HL-60 (cell line): ENCODE measurements around the gene CRELD2.

Source experiments
- DNase-seq, 2 experiments: peaks; one replicate each; pipeline ENCODE4 v3.0.0-alpha.2; 2010 to 2020; ENCODE audit warnings: low read depth in 1 of 2, low spot score in 1 of 2
- H3K27ac ChIP-seq: fragments of 250-450 bp; sonication (Bioruptor Pico); replicated peaks from 2 replicates; pipeline ENCODE4 v1.5.1; 2020; ENCODE audit warnings: mild to moderate bottlenecking, moderate library complexity
- H3K27me3 ChIP-seq: fragments of 250-450 bp; sonication (Bioruptor Pico); 2 replicates; pipeline ENCODE4 v1.5.1; 2021; ENCODE audit warnings: mild to moderate bottlenecking, moderate library complexity; ENCODE audit not compliant: insufficient read depth, poor library complexity, severe bottlenecking
- H3K4me3 ChIP-seq: replicated peaks from 2 replicates; pipeline ENCODE4 v1.5.1; 2011; ENCODE audit warnings: mild to moderate bottlenecking, control low read depth, low read length; ENCODE audit not compliant: insufficient read depth
- CTCF ChIP-seq: IDR thresholded peaks from one replicate; pipeline ENCODE4 v1.5.1; 2011; ENCODE audit warnings: low read length, control low read depth, inconsistent platforms; ENCODE audit not compliant: insufficient read depth
- GABPA ChIP-seq: IDR thresholded peaks from 2 replicates; pipeline ENCODE4 v1.6.1; 2012; ENCODE audit warnings: low read depth
- POLR2AphosphoS5 ChIP-seq: IDR thresholded peaks from 2 replicates; pipeline ENCODE4 v1.6.1; 2012; ENCODE audit warnings: low read depth
- SPI1 ChIP-seq: IDR thresholded peaks from 2 replicates; pipeline ENCODE4 v1.6.1; 2012; ENCODE audit warnings: low read depth, mild to moderate bottlenecking, borderline replicate concordance
- TF ChIP-seq, protein P1 (sequence below): IDR thresholded peaks from 2 replicates; pipeline ENCODE4 v1.6.1; 2012; ENCODE audit warnings: low read depth; ENCODE audit not compliant: insufficient replicate concordance

Gene CRELD2

GRCh38 chr22:49920859-49921258, 2.4 kb downstream of the CRELD2 start:
- TF ChIP-seq CTCF (no peak), SPI1 (no peak)
- Histone ChIP-seq H3K27ac (no peak overlapping the region), H3K27me3 (no peaks in the 10 kb centered on the region), H3K4me3 (no peak overlapping the region)
- DNase-seq, result no peak

- no peak overlapping the region for H3K4me3 ChIP-seq
- H3K27me3 ChIP-seq, result no peaks in the 10 kb centered on the region
- DNase-seq, result no peak
- TF ChIP-seq POLR2AphosphoS5 (no peak), SPI1 (no peak)
- TF ChIP-seq, protein P1, sequence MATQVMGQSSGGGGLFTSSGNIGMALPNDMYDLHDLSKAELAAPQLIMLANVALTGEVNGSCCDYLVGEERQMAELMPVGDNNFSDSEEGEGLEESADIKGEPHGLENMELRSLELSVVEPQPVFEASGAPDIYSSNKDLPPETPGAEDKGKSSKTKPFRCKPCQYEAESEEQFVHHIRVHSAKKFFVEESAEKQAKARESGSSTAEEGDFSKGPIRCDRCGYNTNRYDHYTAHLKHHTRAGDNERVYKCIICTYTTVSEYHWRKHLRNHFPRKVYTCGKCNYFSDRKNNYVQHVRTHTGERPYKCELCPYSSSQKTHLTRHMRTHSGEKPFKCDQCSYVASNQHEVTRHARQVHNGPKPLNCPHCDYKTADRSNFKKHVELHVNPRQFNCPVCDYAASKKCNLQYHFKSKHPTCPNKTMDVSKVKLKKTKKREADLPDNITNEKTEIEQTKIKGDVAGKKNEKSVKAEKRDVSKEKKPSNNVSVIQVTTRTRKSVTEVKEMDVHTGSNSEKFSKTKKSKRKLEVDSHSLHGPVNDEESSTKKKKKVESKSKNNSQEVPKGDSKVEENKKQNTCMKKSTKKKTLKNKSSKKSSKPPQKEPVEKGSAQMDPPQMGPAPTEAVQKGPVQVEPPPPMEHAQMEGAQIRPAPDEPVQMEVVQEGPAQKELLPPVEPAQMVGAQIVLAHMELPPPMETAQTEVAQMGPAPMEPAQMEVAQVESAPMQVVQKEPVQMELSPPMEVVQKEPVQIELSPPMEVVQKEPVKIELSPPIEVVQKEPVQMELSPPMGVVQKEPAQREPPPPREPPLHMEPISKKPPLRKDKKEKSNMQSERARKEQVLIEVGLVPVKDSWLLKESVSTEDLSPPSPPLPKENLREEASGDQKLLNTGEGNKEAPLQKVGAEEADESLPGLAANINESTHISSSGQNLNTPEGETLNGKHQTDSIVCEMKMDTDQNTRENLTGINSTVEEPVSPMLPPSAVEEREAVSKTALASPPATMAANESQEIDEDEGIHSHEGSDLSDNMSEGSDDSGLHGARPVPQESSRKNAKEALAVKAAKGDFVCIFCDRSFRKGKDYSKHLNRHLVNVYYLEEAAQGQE, result no peak
- no peak overlapping the region for H3K27ac ChIP-seq
Observed at GRCh38 chr22:49921508-49922278, 3.3 kb downstream of the CRELD2 start.

GRCh38 chr22:49922484-49922883, 4.0 kb downstream of the CRELD2 start:
- Histone ChIP-seq H3K27me3 (no peaks in the 10 kb centered on the region), H3K27ac (no peak overlapping the region; the same call in 1 of the 2 replicates), H3K4me3 (no peak overlapping the region)
- TF ChIP-seq GABPA, result no peak
- no peak for TF ChIP-seq CTCF
- no peak for TF ChIP-seq SPI1
- no peak for TF ChIP-seq POLR2AphosphoS5
- TF ChIP-seq, protein P1, result no peak
- no peak for DNase-seq

DNA sequence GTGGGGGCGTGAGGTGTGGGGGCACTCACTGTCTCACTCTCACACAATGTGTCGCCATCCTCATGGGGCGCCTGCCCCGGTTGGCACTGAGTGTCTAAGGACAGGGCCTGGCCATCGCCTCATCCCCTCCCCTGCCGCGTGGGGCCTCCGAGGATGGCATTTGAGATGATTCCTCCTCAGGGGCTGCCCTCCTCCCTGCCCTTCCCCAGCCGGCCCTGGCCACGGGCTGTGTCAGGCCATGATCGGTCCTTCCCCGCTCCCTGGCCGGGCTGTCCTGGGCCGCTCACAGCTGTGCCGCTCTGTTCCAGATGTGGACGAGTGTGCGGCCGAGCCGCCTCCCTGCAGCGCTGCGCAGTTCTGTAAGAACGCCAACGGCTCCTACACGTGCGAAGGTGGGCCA, 4.5 kb downstream of the CRELD2 start:
- peak overlapping the region; percentile 74 for H3K27ac ChIP-seq
- DNase-seq, result no peak
- TF ChIP-seq CTCF (no peak), SPI1 (no peak), GABPA (no peak), POLR2AphosphoS5 (no peak)
- TF ChIP-seq, protein P1, result no peak
- H3K4me3 ChIP-seq, result no peak overlapping the region
- H3K27me3 ChIP-seq, result no peaks in the 10 kb centered on the region
